Measurements from ENCODE around the gene HTR2C. TPM values are rescaled to one million over a fixed set of nuclear protein-coding genes. Genes with fewer than 3 reads are reported as not detected.

Gene HTR2C
- total and polyA plus RNA-seq, 8 donors: not detected

DNA sequence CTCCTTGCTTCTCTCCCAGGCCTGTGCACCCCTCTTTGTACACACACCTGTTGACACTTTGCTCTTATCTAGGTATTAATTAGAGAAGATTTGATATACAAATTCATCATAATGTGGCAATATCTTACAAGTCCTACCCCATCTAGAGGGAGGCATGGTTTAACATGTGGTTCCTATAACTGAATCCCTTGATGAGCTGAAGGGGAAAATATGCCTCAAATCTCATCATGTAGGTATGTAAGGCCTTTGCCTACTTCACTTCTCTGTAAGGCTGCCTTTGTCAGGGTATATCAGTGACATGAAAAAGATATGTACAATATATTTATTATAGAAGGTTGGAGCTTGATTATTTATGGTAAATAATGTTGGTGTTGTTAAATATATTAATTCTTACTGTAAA, 31.9 kb downstream of the HTR2C start:
- Histone ChIP-seq H3K27ac (no peak overlapping the region), H3K4me1 (no peaks in the 10 kb centered on the region), H3K27me3 (no peaks in the 10 kb centered on the region), H3K36me3 (no peaks in the 10 kb centered on the region), H3K9me3 (no peaks in the 10 kb centered on the region), H3K4me3 (no peak overlapping the region)
- DNase-seq: no peak
- TF ChIP-seq EP300 (IDR thresholded peaks at IDR 0.05) (no peak), POLR2AphosphoS5 (IDR thresholded peaks at IDR 0.05) (no peak), POLR2A (IDR thresholded peaks at IDR 0.05) (no peak)
- TF ChIP-seq, protein P1, sequence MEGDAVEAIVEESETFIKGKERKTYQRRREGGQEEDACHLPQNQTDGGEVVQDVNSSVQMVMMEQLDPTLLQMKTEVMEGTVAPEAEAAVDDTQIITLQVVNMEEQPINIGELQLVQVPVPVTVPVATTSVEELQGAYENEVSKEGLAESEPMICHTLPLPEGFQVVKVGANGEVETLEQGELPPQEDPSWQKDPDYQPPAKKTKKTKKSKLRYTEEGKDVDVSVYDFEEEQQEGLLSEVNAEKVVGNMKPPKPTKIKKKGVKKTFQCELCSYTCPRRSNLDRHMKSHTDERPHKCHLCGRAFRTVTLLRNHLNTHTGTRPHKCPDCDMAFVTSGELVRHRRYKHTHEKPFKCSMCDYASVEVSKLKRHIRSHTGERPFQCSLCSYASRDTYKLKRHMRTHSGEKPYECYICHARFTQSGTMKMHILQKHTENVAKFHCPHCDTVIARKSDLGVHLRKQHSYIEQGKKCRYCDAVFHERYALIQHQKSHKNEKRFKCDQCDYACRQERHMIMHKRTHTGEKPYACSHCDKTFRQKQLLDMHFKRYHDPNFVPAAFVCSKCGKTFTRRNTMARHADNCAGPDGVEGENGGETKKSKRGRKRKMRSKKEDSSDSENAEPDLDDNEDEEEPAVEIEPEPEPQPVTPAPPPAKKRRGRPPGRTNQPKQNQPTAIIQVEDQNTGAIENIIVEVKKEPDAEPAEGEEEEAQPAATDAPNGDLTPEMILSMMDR (IDR thresholded peaks at IDR 0.05): no peak
- intact Hi-C loops (cut with DNase I; ENCODE audit: low total_unique reads): no loop called here

DNA sequence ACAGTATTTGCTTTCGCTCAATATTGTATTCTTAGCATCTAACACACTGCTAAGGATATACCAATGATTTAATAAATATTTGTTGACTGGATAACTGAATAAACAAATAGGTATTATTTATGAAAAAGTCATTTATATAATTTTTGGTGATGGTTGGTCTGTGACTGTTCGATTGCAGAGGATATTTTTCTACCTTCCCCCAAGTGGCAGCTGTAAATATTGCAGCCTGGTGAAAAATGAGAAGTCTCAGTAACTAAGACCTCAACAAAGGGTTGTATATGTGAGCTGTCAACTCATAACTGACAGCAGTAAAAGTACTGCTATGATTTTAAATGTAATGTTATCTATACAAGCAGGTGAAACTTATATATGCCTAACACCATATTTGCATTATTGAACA, 36.0 kb downstream of the HTR2C start:
- WGBS, 5 donors: 46 to 68% (median 55%) methylated on average over 2 of the region's 2 CpGs
- H3K27ac ChIP-seq: no peak overlapping the region
- intact Hi-C loops (cut with DNase I; ENCODE audit: low total_unique reads): no loop called here
- H3K9me3 ChIP-seq: no peaks in the 10 kb centered on the region
- DNase-seq: peak in 1 of 2 donors; percentile 5
- H3K4me3 ChIP-seq: no peak overlapping the region
- H3K27me3 ChIP-seq: no peaks in the 10 kb centered on the region
- H3K36me3 ChIP-seq: no peaks in the 10 kb centered on the region
- H3K4me1 ChIP-seq: no peaks in the 10 kb centered on the region
- TF ChIP-seq POLR2AphosphoS5 (IDR thresholded peaks at IDR 0.05): no peak
- TF ChIP-seq, protein P1 (IDR thresholded peaks at IDR 0.05): peak in 2 of 7 experiments; percentile 19 to 50

DNA sequence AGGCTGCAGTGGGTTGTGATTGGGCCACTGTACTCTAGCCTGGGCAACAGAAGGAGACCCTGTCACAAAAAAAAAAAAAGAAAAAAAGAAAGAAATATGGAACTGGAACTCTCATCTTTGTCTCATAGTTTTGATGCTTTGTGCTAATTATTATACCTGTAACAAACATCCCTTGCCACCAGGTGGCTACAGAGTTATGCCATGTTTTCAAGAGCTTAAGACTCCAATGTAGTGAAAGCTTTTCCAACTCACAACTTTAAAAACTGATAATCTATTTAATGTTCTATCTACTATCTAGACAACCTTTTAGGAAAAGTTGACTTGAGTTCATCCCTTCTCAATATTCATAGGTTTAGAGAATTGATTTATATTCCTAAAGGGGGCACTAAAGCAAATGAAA, 42.4 kb downstream of the HTR2C start:
- intact Hi-C loops (cut with DNase I; ENCODE audit: low total_unique reads): no loop called here
- H3K9me3 ChIP-seq: no peaks in the 10 kb centered on the region

DNA sequence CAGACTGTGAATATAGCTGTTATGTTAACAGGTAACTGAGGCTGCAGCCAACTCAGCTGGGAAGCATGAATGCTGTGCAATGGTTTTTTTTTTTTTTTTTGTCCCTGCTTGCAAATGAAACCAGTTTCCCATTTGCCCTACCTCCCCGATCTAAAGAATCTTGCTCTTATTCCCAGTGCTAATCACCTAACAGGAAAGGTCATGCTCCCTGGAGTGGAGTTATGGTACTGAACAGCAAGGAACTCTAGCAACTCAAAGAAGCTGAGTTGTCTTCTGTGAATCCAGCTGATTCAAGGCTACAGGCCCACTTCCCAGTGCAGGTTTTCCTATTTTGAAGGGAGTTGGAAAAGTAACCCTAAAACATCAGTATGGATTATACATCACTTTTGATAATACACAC, 52.1 kb downstream of the HTR2C start:
- H3K9me3 ChIP-seq: no peaks in the 10 kb centered on the region
- H3K27me3 ChIP-seq: no peaks in the 10 kb centered on the region
- H3K27ac ChIP-seq: no peak overlapping the region
- intact Hi-C loops (cut with DNase I; ENCODE audit: low total_unique reads): no loop called here
- H3K4me1 ChIP-seq: no peaks in the 10 kb centered on the region
- 19 to 45% (median 27%) methylated on average over 1 of the region's 1 CpG for WGBS, 5 donors
- TF ChIP-seq EP300 (IDR thresholded peaks at IDR 0.05) (no peak), POLR2A (IDR thresholded peaks at IDR 0.05) (no peak), POLR2AphosphoS5 (IDR thresholded peaks at IDR 0.05) (no peak)
- TF ChIP-seq, protein P1 (IDR thresholded peaks at IDR 0.05): no peak
- H3K36me3 ChIP-seq: no peaks in the 10 kb centered on the region
- DNase-seq: peak in 1 of 2 donors; percentile 34
- H3K4me3 ChIP-seq: no peak overlapping the region

More for the DNA sequence above, 42.4 kb downstream of the HTR2C start:
- no peaks in the 10 kb centered on the region for H3K27me3 ChIP-seq
- no peaks in the 10 kb centered on the region for H3K36me3 ChIP-seq
- DNase-seq: peak in 1 of 2 donors; percentile 26
- H3K27ac ChIP-seq: no peak overlapping the region
- TF ChIP-seq, protein P1 (IDR thresholded peaks at IDR 0.05): peak in 2 of 7 experiments; percentile 10 to 25
- no peak for TF ChIP-seq POLR2AphosphoS5 (IDR thresholded peaks at IDR 0.05)
- H3K4me3 ChIP-seq: no peak overlapping the region
- H3K4me1 ChIP-seq: no peaks in the 10 kb centered on the region

DNA sequence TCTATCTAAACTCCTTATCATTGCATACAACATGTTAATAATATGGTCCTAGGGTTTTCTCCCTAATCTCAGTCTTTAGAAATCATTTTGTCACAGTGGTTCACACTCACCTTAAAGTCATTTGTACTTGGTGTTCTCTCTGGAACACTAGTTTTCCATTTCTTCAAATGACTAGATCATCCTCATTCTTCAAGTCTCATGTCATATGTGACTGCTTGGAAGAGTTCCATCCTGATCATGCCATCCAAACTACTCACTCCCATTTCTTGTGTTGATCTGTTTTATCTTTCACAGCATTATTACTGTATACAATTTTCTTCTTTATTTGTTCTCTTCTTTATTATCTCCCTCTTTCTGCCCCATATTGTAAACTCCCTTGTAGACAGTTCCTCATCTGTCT, 66.5 kb downstream of the HTR2C start:
- intact Hi-C loops (cut with DNase I; ENCODE audit: low total_unique reads): no loop called here
- H3K4me1 ChIP-seq: no peaks in the 10 kb centered on the region
- no peak overlapping the region for H3K4me3 ChIP-seq
- no peak for DNase-seq
- no peak overlapping the region for H3K27ac ChIP-seq
- no peaks in the 10 kb centered on the region for H3K27me3 ChIP-seq
- no peaks in the 10 kb centered on the region for H3K36me3 ChIP-seq
- no peaks in the 10 kb centered on the region for H3K9me3 ChIP-seq
- TF ChIP-seq, protein P1 (IDR thresholded peaks at IDR 0.05): no peak
- TF ChIP-seq EP300 (IDR thresholded peaks at IDR 0.05) (no peak), POLR2A (IDR thresholded peaks at IDR 0.05) (no peak), POLR2AphosphoS5 (IDR thresholded peaks at IDR 0.05) (no peak)

Measured in stomach (tissue), 9 donors.